Retinal pigment epithelial cell (primary cell): Measurements from ENCODE around the gene CWF19L1.
A peak's percentile ranks its signal among the peaks of the same experiment; 100 is the strongest.

Source experiments
- DNase-seq: peaks from one replicate; pipeline ENCODE4 v3.0.0-alpha.2; 2010; ENCODE audit warnings: low read depth
- H3K4me3 ChIP-seq: 2 replicates; pipeline ENCODE4 v1.5.1; 2011; ENCODE audit warnings: mild to moderate bottlenecking, low read length, control low read depth, moderate library complexity
- CTCF ChIP-seq: conservative IDR thresholded peaks from 2 replicates; pipeline ENCODE4 v1.5.1; 2011; ENCODE audit warnings: low read depth, low read length, control low read depth, inconsistent platforms

Gene CWF19L1

GRCh38 chr10:100245484-100246220, 21.8 kb downstream of the CWF19L1 start:
- TF ChIP-seq CTCF = no peak
- H3K4me3 ChIP-seq = no peak overlapping the region
- DNase-seq = no peak

GRCh38 chr10:100239851-100240250, 27.6 kb downstream of the CWF19L1 start:
- TF ChIP-seq CTCF = no peak
- H3K4me3 ChIP-seq = no peak overlapping the region
- DNase-seq = no peak

GRCh38 chr10:100238429-100238828, 29.0 kb downstream of the CWF19L1 start:
- H3K4me3 ChIP-seq = no peak overlapping the region
- no peak for TF ChIP-seq CTCF
- no peak for DNase-seq

- no peak for TF ChIP-seq CTCF
- H3K4me3 ChIP-seq = no peak overlapping the region
- no peak for DNase-seq
These were observed 35.3 kb downstream of the CWF19L1 start for GRCh38 chr10:100232101-100232500.

- no peak for TF ChIP-seq CTCF
- DNase-seq = no peak
- H3K4me3 ChIP-seq = peak overlapping the region; percentile 99
These were observed 37.5 kb downstream of the CWF19L1 start for GRCh38 chr10:100229819-100230422.

GRCh38 chr10:100223879-100224278, 43.6 kb downstream of the CWF19L1 start:
- DNase-seq = no peak
- TF ChIP-seq CTCF = no peak
- H3K4me3 ChIP-seq = no peak overlapping the region

GRCh38 chr10:100222529-100222928, 44.9 kb downstream of the CWF19L1 start:
- DNase-seq = no peak
- H3K4me3 ChIP-seq = no peak overlapping the region
- TF ChIP-seq CTCF = no peak
